ENCODE measurements around the gene COA4.

The COA4 gene

GRCh38 chr11:73878771-73879170 is 2.1 kb upstream of the COA4 start:
- TF ChIP-seq ZFX (IDR thresholded peaks at IDR 0.05) (no peak), CTCF (conservative IDR thresholded peaks at IDR 0.05) (no peak)
- no peak overlapping the region for H3K27ac ChIP-seq

GRCh38 chr11:73875840-73876239 is 806 bp downstream of the COA4 start:
- H3K27ac ChIP-seq = peak overlapping the region; percentile 87
- no peak for TF ChIP-seq CTCF (conservative IDR thresholded peaks at IDR 0.05)
- TF ChIP-seq ZFX (IDR thresholded peaks at IDR 0.05) = no peak

DNA sequence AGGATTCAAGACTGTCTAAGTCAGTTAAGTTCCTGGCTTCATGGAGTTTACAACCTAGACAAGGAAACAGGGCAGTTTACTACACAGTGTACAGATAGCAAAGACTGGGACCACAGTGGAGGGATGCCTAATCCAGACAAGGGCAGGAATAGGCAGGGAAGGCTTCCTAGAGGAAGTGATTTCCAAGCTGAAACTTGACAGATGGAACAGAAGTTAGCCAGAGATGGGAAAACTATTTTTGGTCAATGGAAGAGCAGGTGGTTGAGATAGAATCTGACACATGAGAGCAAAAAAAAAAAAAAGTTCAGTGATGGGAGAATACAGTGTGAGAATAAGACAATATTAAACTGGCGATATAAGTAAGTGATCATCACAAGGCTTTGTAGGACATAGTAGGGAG is 1.3 kb downstream of the COA4 start:
- H3K27ac ChIP-seq = peak overlapping the region; percentile 87
- TF ChIP-seq CTCF (conservative IDR thresholded peaks at IDR 0.05) (no peak), ZFX (IDR thresholded peaks at IDR 0.05) (no peak)

DNA sequence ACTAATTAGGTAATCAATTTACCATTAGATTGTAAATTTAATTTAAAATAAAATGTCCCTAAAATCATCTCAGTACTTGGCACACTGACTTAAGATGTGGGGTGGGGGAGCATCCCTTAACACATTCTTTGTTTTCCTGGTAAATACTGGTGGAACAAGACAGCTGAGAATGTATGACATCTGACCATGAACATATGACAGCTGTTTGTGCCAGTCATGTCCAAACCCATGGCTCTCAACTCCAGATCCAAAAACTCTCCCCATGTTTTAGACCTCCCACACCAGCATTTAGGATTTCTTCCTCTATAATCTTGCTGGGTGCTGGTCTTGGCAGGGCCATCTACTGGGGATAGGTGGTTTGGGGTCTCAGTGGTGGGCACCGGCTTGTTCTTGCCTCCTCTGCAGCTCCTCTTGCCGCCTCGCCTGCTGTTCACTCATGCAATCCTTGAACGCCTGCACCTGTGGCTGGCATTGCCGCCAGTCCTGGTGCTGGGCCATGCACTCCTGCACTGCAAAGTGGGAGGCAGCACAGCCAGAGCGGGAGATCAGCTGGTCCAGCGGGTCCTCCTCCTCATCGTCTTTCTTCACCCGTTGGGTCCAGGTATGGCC is 3.8 kb downstream of the COA4 start:
- TF ChIP-seq CTCF (conservative IDR thresholded peaks at IDR 0.05) = no peak
- no peak for TF ChIP-seq ZFX (IDR thresholded peaks at IDR 0.05)
- no peak overlapping the region for H3K27ac ChIP-seq

DNA sequence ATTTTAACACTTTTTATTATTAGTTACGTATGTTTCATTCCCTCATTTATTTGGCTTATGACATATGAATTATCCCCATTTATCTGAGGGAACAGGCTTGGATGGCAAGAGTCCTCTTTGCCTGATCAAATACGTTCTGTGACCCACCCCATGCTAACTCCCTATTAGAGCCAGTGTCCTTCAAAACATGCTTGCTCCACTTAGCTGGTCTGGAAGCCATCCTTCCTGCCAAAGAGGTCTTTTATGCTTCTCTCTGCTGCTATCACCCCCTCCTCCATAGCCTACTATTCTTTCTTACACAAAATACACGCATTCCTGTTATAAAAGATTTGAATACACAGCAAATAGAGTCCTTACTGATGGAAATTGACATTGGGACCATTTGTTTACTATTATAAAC is 6.4 kb downstream of the COA4 start:
- no peak for TF ChIP-seq ZFX (IDR thresholded peaks at IDR 0.05)
- TF ChIP-seq CTCF (conservative IDR thresholded peaks at IDR 0.05) = no peak
- no peak overlapping the region for H3K27ac ChIP-seq

- peak overlapping the region; percentile 20; the same call in 1 of the 2 replicates for H3K27ac ChIP-seq
- TF ChIP-seq CTCF (conservative IDR thresholded peaks at IDR 0.05) = no peak
- no peak for TF ChIP-seq ZFX (IDR thresholded peaks at IDR 0.05)
Observed at GRCh38 chr11:73869332-73869949, 7.2 kb downstream of the COA4 start.

DNA sequence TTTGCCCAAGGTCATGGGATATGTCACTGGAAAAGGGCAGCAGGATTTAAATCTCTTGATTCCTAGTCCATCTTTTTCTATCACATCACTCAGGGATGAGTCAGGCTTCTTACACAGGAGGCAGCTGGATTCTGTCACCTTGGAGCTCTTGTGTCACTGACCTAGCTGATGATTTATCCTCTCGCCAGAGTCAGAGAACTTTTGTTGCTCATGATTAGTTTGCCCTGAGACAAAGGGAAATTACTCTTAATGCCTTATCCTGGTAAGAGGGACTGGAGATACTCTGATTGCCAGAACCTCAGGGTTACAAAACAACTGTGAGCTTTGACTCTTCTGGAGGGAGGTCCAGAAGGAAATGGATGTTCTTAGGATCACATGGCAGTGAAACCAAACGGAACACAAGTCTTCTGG is 10.1 kb downstream of the COA4 start:
- H3K27ac ChIP-seq = no peak overlapping the region
- TF ChIP-seq ZFX (IDR thresholded peaks at IDR 0.05) (no peak), CTCF (conservative IDR thresholded peaks at IDR 0.05) (no peak)

Data from C4-2B (cell line).